HG03571 (cell line): ENCODE measurements around the gene CTSW.

Source experiments
- ATAC-seq: cut with Tn5 transposase; IDR thresholded peaks from one replicate; pipeline ENCODE4 v1.9.1; 2021; ENCODE audit not compliant: unreplicated experiment

Gene CTSW

GRCh38 chr11:65855927-65856363 lies 23.7 kb upstream of the CTSW start:
- ATAC-seq = no peak

DNA sequence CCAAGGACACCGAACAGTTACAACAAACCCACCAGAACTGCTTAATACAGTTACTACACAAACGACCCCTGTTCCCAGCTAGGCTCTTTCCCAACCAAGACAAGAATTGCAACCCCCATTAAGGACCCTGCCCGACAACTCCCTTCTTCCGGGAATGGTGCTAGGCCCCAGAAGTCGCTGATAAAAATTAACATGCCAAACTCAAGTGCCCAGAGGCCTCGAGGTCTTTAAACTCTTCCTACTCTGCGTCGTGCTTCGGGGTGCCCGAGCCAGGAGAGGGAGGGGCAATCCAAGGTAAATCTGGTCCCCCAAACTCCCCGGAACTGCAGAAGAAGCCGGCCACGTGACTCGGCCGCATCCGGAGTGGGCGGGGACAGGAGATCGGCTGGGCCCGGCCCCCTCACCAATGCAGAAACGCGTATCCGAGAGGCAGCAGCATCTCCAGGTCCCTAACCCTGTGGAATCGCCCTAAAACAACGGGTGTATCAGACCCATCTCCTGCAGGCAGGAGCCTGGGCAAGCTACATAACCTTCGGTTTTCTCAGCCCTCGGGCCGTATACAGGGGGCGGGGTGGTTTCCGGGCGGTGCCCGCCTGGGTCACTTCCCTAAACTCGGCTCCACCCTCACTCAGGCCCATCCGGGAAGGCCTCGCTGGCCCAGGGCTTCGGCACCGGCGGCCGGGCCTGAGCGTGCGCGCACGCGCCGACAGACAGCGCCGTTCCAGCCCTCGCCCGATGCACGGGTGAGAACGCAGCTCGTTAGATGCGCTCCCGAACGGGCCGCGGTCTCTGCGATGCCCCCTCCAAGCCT lies 22.7 kb upstream of the CTSW start:
- ATAC-seq = peak; percentile 31

DNA sequence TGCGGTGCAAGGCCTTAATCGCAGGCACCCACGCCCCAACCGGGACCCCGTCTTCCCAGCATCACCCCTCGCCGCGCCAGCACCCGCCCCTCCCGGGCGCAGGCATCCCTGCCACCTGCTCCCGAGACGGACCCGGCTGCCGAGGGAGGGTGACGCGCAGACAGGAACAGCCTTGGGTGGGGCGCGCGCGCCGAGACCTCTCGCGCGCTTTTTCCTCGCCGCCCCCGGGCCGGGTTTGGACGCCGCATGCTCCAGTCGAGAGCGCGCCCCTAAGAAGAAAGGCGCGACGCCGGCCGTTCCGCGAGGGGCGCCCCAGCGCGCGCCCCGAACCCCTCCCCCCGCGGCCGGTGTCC lies 22.2 kb upstream of the CTSW start:
- no peak for ATAC-seq

DNA sequence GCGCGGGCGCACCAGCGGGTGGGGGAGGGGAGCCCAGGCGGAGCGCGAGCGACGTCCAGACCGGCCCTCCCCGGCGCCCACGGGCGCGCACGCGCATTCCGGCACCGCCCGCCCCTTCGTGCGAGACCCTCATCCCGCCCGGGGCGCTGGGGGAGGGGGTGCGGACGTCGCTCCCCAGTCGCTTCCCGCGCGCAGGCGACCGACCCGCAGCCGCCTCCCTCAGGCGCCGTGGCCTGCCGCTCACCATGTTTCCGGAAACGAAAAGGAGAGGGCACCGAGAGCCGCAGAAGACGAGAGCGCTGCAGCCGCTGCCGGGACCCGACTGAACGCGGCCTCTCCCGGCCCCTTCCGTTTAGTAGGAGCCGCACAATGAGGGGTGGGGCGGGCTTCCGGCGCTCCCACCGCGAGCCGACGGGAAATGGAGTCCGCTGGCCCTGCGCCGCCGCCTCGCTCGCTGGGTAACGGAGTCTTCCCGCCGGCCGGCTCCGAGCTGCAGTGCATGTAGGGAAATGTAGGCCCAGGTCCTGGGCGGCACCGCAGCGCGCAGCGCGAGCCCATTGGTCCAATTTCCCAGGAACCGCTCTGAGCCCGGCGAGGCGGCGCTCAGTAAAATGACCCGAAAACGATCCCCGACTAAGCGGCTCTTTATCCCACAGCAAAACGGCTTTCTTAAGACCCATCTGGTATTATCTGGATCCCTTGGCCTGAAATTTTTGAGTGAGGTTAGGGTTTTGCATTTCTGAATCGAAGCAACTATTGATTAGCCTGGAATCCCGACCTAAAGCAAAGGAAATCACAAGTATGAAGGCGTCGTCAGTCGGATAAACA lies 21.6 kb upstream of the CTSW start, which contains the start of gene CFL1:
TSS of gene CFL1 (minus strand) at position 328 of the 828 bp plus-strand sequence. CDS start at position 247, 81 bp downstream.
- ATAC-seq = peak; percentile 33

DNA sequence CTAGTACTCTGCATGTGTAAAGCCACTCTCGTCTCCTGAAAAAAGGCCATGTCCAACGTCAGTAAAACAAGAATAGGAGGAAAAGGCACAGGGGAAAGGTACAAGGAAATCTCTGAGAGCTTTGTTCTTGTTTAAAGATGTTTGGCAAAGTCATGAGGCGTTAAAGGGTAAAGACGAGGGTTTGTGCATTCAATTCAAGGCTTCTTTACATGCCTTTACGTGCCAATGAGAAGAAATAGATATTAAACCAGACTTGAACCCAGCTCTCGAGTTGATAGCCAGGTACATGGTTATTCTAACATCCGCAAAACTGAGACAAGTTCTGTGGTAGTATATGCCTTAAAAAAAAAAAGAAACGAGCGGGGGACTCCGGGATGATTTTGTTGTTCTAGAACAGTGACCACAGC lies 21.0 kb upstream of the CTSW start:
- no peak for ATAC-seq

DNA sequence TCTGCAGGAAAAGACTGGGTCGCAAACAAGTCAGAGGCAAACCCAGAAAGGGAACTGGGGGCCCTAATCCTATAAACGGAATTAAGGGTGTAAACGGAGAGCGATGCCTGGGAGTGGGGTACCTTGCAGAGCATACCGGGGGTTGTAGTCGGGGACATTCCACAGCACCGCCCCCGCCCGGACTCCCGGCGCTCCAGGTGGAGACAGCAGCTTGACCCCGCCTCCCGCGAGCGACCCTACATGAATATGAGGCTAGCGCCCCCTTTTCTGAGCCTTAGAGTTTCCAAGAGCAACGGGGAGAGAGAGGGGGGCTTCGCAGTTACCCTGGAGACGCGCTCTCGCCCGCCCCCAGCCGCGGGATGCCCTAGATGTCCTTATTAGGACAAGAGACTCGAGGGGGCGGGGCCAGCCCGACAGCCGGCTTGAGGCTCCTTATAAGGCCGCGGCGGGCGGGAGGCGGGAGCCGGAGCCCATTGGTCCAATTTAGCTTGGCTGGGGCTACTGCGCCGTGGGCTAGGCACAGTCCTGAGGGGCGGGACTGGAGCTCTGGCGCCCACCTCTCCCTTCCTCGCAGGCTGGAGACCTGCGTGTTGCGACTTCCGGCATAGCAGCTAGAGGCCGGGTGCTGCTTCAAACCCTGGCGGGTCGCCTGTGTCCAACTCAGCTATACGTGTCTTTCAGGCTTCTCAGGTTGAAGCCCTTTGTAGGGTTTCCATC lies 20.4 kb upstream of the CTSW start:
- peak; percentile 46 for ATAC-seq

GRCh38 chr11:65859812-65860277 lies 19.8 kb upstream of the CTSW start:
- ATAC-seq = no peak

- ATAC-seq = no peak
These were observed 19.1 kb upstream of the CTSW start, which contains the start of gene MUS81 for GRCh38 chr11:65860278-65861164. TSS of gene MUS81 (plus strand) at chr11:65860433. CDS start at chr11:65860754, 321 bp downstream.

DNA sequence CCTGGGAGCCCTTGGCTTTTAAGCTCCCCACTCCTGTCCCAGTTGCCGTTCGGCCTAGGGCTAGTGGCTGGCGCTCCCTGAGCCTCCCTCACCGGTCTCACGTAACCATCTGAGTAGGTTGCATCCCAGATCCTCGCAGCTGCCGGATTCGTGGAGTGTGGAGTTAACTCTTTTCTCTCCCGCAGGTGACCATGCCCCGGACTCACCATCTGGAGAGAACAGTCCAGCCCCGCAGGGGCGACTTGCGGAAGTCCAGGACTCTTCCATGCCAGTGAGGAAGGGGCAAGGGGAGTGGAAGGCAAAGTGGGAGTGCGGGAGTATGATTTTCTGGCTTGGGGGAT lies 18.5 kb upstream of the CTSW start:
- ATAC-seq = no peak

DNA sequence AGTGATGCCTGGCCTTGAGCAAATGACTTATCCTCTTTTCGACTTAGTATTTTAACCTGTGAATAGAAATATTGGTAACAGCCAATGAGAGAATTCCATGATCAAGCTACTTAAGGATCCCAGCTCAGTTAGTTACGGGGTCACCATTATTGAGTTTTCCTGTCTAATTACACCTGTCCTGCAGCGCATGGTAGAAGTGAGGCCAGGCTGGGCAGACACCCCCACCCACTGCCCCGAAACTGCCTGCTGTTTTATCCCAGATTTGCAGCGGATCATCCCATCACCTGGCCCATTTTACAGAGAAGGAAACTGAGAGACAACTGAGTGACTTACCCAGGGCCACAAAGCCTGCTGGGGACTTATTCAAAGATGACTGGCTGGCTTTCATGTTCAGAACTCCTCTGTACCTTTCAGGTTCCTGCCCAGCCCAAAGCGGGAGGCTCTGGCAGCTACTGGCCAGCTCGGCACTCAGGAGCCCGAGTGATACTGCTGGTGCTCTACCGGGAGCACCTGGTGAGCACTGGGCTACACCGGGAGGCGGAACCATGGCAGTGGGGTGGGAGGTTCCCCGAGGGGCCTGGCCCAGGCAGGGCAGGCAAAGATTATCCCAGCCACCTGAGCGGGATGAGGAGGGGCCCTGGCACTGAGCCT lies 18.0 kb upstream of the CTSW start:
- ATAC-seq = no peak

GRCh38 chr11:65862191-65862735 lies 17.4 kb upstream of the CTSW start:
- ATAC-seq = no peak

- no peak for ATAC-seq
These were observed 16.4 kb upstream of the CTSW start for GRCh38 chr11:65862941-65863888.

GRCh38 chr11:65863889-65864705 lies 15.5 kb upstream of the CTSW start:
- no peak for ATAC-seq

GRCh38 chr11:65864706-65865471 lies 14.7 kb upstream of the CTSW start:
- ATAC-seq = no peak

- no peak for ATAC-seq
These were observed 14.0 kb upstream of the CTSW start for GRCh38 chr11:65865550-65866172.

- ATAC-seq = no peak
These were observed 12.9 kb upstream of the CTSW start for GRCh38 chr11:65866509-65867283.
